KMS-11 (cell line): Measurements from ENCODE around the gene PRND.
"Not testable (repeated sequence)": the region's sequence is repeated elsewhere in the genome, so short reads cannot be mapped to it uniquely, and the experiment has no call there.

Source experiments
- H2AFZ ChIP-seq: fragments of 200-600 bp; sonication (generic); 2 replicates; pipeline ENCODE4 v1.6.1; 2016; ENCODE audit warnings: antibody characterized with exemption, mixed run types, low read depth
- H3K27ac ChIP-seq: fragments of 200-600 bp; sonication (generic); 2 replicates; pipeline ENCODE4 v1.6.1; 2016; ENCODE audit warnings: mild to moderate bottlenecking, mixed run types
- H3K27me3 ChIP-seq: fragments of 200-600 bp; sonication (generic); 2 replicates; pipeline ENCODE4 v1.6.1; 2017; ENCODE audit warnings: mild to moderate bottlenecking, low read depth, mixed run types, moderate library complexity; ENCODE audit not compliant: insufficient read depth
- H3K36me3 ChIP-seq: fragments of 200-600 bp; sonication (generic); 2 replicates; pipeline ENCODE4 v1.6.1; 2017; ENCODE audit warnings: mild to moderate bottlenecking, mixed run types; ENCODE audit not compliant: insufficient read depth
- H3K4me1 ChIP-seq: fragments of 200-600 bp; sonication (generic); 2 replicates; pipeline ENCODE4 v1.6.1; 2016; ENCODE audit warnings: mild to moderate bottlenecking, low read depth, mixed run types; ENCODE audit not compliant: poor library complexity, severe bottlenecking
- H3K4me2 ChIP-seq: fragments of 200-600 bp; sonication (generic); 2 replicates; pipeline ENCODE4 v1.7.0; 2016; ENCODE audit warnings: mild to moderate bottlenecking, mixed run types
- H3K4me3 ChIP-seq: fragments of 200-600 bp; sonication (generic); IDR thresholded peaks from 2 replicates; pipeline ENCODE4 v1.6.1; 2017; ENCODE audit warnings: low read depth, low read length, mixed read lengths; ENCODE audit not compliant: insufficient read depth
- H3K79me2 ChIP-seq: fragments of 200-600 bp; sonication (generic); 2 replicates; pipeline ENCODE4 v1.6.1; 2016; ENCODE audit warnings: low read depth, mixed run types; ENCODE audit not compliant: insufficient read depth
- H3K9ac ChIP-seq: fragments of 200-600 bp; sonication (generic); 2 replicates; pipeline ENCODE4 v1.6.1; 2016; ENCODE audit warnings: mild to moderate bottlenecking, mixed run types
- H4K20me1 ChIP-seq: fragments of 200-600 bp; sonication (generic); 2 replicates; pipeline ENCODE4 v1.6.1; 2016; ENCODE audit warnings: mild to moderate bottlenecking, mixed run types; ENCODE audit not compliant: insufficient read depth
- TF ChIP-seq, protein P1 (sequence below): fragments of 200-600 bp; sonication (generic); conservative IDR thresholded peaks from 2 replicates; pipeline ENCODE4 v1.6.1; 2017; ENCODE audit warnings: low read depth, mild to moderate bottlenecking, antibody characterized with exemption, low read length, moderate library complexity, mixed read lengths

Gene PRND

DNA sequence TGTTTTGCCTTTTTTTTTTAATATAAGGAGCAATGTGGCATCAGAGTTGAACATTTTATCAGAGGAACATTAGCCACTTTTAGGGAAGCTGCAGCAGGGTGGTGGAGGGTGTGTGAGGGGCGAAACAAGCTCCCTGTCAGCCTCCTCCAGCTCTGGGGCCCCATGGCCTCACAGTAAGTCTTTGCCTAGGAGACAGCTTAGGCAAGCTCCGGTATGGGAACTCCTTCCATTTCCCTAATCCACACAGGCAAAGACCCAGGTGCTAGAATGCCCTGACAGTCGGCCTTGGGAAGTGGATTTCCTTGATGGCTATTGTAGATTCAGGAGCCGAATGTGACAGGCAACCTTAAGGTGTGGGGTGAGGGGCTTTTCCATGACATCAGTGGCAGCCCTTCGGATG, 862 bp downstream of the PRND start:
- TF ChIP-seq, protein P1, sequence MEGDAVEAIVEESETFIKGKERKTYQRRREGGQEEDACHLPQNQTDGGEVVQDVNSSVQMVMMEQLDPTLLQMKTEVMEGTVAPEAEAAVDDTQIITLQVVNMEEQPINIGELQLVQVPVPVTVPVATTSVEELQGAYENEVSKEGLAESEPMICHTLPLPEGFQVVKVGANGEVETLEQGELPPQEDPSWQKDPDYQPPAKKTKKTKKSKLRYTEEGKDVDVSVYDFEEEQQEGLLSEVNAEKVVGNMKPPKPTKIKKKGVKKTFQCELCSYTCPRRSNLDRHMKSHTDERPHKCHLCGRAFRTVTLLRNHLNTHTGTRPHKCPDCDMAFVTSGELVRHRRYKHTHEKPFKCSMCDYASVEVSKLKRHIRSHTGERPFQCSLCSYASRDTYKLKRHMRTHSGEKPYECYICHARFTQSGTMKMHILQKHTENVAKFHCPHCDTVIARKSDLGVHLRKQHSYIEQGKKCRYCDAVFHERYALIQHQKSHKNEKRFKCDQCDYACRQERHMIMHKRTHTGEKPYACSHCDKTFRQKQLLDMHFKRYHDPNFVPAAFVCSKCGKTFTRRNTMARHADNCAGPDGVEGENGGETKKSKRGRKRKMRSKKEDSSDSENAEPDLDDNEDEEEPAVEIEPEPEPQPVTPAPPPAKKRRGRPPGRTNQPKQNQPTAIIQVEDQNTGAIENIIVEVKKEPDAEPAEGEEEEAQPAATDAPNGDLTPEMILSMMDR = no peak
- Histone ChIP-seq H2AFZ (no peak overlapping the region), H3K27ac (no peak overlapping the region), H3K79me2 (no peaks in the 10 kb centered on the region), H4K20me1 (no peaks in the 10 kb centered on the region), H3K9ac (no peak overlapping the region), H3K27me3 (no peaks in the 10 kb centered on the region), H3K4me3 (no peak overlapping the region), H3K4me2 (no peak overlapping the region), H3K4me1 (peaks cover 7% of the 10 kb centered on the region), H3K36me3 (no peaks in the 10 kb centered on the region)

DNA sequence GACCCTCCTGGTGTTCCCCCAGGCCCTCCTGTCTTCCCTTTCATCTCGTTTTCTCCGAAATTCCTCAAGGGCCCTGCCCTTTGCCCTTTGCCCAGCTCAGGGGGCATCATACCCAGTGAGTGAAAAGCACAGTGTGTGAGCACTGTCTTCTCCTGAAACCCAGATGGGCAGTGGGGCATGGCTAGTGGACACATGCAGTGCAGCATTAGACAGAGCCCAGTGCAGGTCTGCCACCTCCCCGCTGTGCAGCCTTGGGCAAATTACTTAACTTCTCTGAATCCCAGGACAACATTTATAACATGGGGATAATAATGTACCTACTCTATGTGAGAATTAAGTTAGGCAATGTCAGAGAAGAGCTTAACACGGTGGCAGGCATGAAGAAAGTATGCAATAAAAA, 1.3 kb downstream of the PRND start:
- Histone ChIP-seq H3K9ac (no peak overlapping the region), H3K4me2 (no peak overlapping the region), H4K20me1 (no peaks in the 10 kb centered on the region), H3K4me3 (no peak overlapping the region), H3K79me2 (no peaks in the 10 kb centered on the region), H3K27ac (no peak overlapping the region), H2AFZ (no peak overlapping the region), H3K27me3 (no peaks in the 10 kb centered on the region), H3K4me1 (peaks cover 7% of the 10 kb centered on the region), H3K36me3 (no peaks in the 10 kb centered on the region)
- TF ChIP-seq, protein P1 = no peak

DNA sequence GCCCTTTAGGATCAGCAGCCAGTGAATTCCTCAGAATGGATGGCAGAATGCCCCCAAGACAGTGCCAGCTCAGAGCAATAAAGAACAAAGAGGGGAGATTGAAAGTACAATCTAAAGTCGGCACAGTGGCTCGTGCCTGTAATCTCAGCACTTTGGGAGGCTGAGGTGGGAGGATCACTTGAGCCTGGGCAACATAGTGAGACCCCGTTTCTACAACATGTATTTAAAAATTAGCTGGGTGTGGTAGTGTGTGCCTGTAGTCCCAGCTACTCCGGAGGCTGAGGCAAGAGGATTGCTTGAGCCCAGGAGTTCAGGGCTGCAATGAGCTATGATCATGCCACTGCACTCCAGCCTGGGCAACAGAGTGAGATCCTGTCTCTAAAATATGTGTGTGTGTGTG, 1.8 kb downstream of the PRND start:
- H3K79me2 ChIP-seq, H3K36me3 ChIP-seq, H4K20me1 ChIP-seq, H3K4me3 ChIP-seq, H3K4me1 ChIP-seq, H3K27me3 ChIP-seq, H2AFZ ChIP-seq, H3K4me2 ChIP-seq, H3K9ac ChIP-seq, H3K27ac ChIP-seq: not testable (repeated sequence)

DNA sequence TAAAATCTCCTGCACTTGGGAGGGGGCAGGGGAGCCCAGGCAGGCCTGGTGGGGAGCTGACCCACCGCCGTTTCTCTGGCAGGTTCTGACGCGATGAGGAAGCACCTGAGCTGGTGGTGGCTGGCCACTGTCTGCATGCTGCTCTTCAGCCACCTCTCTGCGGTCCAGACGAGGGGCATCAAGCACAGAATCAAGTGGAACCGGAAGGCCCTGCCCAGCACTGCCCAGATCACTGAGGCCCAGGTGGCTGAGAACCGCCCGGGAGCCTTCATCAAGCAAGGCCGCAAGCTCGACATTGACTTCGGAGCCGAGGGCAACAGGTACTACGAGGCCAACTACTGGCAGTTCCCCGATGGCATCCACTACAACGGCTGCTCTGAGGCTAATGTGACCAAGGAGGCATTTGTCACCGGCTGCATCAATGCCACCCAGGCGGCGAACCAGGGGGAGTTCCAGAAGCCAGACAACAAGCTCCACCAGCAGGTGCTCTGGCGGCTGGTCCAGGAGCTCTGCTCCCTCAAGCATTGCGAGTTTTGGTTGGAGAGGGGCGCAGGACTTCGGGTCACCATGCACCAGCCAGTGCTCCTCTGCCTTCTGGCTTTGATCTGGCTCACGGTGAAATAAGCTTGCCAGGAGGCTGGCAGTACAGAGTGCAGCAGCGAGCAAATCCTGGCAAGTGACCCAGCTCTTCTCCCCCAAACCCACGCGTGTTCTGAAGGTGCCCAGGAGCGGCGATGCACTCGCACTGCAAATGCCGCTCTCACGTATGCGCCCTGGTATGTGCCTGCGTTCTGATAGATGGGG, 3.0 kb downstream of the PRND start:
- H4K20me1 ChIP-seq = no peaks in the 10 kb centered on the region
- H2AFZ ChIP-seq = no peak overlapping the region
- no peak overlapping the region for H3K4me3 ChIP-seq

DNA sequence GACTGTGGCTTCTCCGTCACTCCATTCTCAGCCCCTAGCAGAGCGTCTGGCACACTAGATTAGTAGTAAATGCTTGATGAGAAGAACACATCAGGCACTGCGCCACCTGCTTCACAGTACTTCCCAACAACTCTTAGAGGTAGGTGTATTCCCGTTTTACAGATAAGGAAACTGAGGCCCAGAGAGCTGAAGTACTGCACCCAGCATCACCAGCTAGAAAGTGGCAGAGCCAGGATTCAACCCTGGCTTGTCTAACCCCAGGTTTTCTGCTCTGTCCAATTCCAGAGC, 3.5 kb downstream of the PRND start:
- H3K9ac ChIP-seq = no peak overlapping the region
- no peak overlapping the region for H3K4me2 ChIP-seq
- H3K79me2 ChIP-seq = no peaks in the 10 kb centered on the region
- H4K20me1 ChIP-seq = no peaks in the 10 kb centered on the region
- peaks cover 7% of the 10 kb centered on the region for H3K4me1 ChIP-seq
- no peaks in the 10 kb centered on the region for H3K36me3 ChIP-seq
- no peaks in the 10 kb centered on the region for H3K27me3 ChIP-seq
- H2AFZ ChIP-seq = no peak overlapping the region
- TF ChIP-seq, protein P1 = no peak
- H3K27ac ChIP-seq = no peak overlapping the region
- H3K4me3 ChIP-seq = no peak overlapping the region

More for the DNA sequence above, 3.0 kb downstream of the PRND start:
- Histone ChIP-seq H3K36me3 (no peaks in the 10 kb centered on the region), H3K4me1 (peaks cover 7% of the 10 kb centered on the region), H3K9ac (no peak overlapping the region), H3K4me2 (no peak overlapping the region), H3K79me2 (no peaks in the 10 kb centered on the region), H3K27ac (no peak overlapping the region), H3K27me3 (no peaks in the 10 kb centered on the region)
- TF ChIP-seq, protein P1 = no peak
